ENCODE measurements around the gene KCNH5. TPM values are rescaled to one million over a fixed set of nuclear protein-coding genes. Genes with fewer than 3 reads are reported as not detected.
"Not testable (repeated sequence)": the region's sequence is repeated elsewhere in the genome, so short reads cannot be mapped to it uniquely, and the experiment has no call there.

The KCNH5 gene
- polyA plus RNA-seq, 2 of the 4 experiments (the other 2 are of a cell fraction), result 0.01 TPM; not detected in 1

DNA sequence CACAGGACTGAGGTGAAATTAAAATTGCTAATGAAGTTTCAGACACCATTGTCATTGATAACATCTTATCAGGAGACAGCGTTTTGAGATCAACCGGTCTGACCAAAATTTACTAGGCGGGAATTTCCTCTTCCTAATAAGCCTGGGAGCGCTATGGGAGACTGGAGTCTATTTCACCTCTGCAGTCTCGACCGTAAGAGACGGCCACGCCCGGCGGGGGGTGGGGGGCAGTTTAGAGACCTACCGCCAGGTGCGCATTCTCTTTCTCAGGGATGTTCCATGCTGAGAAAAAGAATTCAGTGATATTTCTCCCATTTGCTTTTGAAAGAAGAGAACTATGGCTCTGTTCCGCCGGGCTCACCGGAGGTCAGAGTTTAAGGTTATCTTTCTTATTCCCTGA lies 263.9 kb downstream of the KCNH5 start:
- FAIRE-seq; H3K4me1 ChIP-seq; H3K27ac ChIP-seq; ATAC-seq; POLR2A ChIA-PET; H3K4me3 ChIP-seq; DNase-seq (ENCODE audit: low read depth in 1 of 2, low spot score in 1 of 2); H3K4me2 ChIP-seq; CTCF ChIA-PET; H3K9me3 ChIP-seq: not testable (repeated sequence)
- WGBS (ENCODE audit: missing lambda C conversion rate), result 79% methylated on average over 15 of the region's 15 CpGs

DNA sequence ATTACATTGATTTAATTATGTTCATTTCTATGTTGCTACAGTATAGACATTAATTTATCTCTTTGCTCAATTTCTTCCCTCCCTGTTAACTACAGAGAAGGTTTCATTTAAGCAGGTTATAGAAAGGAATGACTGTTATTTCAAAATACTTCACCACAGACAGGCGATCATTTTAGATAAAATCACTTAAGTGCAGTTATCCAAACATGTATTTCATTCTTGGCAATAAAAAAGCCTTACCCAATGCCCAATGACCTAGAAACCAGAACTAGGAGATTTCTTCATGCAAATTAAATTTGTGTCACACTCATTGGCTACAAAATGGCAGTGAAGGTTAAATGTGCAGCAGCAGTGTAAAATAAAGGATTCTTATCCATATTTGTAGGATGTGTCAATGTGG lies 266.4 kb downstream of the KCNH5 start:
- Histone ChIP-seq H3K4me2 (no peak overlapping the region), H3K4me3 (no peak overlapping the region), H3K27ac (no peak overlapping the region), H3K4me1 (no peaks in the 10 kb centered on the region), H3K9me3 (no peaks in the 10 kb centered on the region)
- ChIA-PET CTCF (no interaction called here), POLR2A (no interaction called here)
- TF ChIP-seq PHF8 (IDR thresholded peaks at IDR 0.05; ENCODE audit: borderline replicate concordance, low read depth), result no peak
- no peak for TF ChIP-seq KDM1A (IDR thresholded peaks at IDR 0.05; ENCODE audit: low read depth)
- TF ChIP-seq, protein P1, sequence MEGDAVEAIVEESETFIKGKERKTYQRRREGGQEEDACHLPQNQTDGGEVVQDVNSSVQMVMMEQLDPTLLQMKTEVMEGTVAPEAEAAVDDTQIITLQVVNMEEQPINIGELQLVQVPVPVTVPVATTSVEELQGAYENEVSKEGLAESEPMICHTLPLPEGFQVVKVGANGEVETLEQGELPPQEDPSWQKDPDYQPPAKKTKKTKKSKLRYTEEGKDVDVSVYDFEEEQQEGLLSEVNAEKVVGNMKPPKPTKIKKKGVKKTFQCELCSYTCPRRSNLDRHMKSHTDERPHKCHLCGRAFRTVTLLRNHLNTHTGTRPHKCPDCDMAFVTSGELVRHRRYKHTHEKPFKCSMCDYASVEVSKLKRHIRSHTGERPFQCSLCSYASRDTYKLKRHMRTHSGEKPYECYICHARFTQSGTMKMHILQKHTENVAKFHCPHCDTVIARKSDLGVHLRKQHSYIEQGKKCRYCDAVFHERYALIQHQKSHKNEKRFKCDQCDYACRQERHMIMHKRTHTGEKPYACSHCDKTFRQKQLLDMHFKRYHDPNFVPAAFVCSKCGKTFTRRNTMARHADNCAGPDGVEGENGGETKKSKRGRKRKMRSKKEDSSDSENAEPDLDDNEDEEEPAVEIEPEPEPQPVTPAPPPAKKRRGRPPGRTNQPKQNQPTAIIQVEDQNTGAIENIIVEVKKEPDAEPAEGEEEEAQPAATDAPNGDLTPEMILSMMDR (IDR thresholded peaks at IDR 0.05), result no peak
- TF ChIP-seq, protein P2, sequence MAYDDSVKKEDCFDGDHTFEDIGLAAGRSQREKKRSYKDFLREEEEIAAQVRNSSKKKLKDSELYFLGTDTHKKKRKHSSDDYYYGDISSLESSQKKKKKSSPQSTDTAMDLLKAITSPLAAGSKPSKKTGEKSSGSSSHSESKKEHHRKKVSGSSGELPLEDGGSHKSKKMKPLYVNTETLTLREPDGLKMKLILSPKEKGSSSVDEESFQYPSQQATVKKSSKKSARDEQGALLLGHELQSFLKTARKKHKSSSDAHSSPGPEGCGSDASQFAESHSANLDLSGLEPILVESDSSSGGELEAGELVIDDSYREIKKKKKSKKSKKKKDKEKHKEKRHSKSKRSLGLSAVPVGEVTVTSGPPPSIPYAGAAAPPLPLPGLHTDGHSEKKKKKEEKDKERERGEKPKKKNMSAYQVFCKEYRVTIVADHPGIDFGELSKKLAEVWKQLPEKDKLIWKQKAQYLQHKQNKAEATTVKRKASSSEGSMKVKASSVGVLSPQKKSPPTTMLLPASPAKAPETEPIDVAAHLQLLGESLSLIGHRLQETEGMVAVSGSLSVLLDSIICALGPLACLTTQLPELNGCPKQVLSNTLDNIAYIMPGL (CRISPR knock-in tag; IDR thresholded peaks at IDR 0.05; ENCODE audit: borderline replicate concordance), result no peak
- TF ChIP-seq JUNB (IDR thresholded peaks at IDR 0.05), result no peak
- no peak for TF ChIP-seq KDM5A (IDR thresholded peaks at IDR 0.05)
- no peak for TF ChIP-seq HDAC2 (IDR thresholded peaks at IDR 0.05)
- TF ChIP-seq CHD4 (IDR thresholded peaks at IDR 0.05; ENCODE audit: borderline replicate concordance), result no peak
- no peak for TF ChIP-seq ZSCAN20 (CRISPR knock-in tag; IDR thresholded peaks at IDR 0.05)
- TF ChIP-seq, protein P3, sequence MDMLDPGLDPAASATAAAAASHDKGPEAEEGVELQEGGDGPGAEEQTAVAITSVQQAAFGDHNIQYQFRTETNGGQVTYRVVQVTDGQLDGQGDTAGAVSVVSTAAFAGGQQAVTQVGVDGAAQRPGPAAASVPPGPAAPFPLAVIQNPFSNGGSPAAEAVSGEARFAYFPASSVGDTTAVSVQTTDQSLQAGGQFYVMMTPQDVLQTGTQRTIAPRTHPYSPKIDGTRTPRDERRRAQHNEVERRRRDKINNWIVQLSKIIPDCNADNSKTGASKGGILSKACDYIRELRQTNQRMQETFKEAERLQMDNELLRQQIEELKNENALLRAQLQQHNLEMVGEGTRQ (IDR thresholded peaks at IDR 0.05), result no peak
- TF ChIP-seq, protein P4, sequence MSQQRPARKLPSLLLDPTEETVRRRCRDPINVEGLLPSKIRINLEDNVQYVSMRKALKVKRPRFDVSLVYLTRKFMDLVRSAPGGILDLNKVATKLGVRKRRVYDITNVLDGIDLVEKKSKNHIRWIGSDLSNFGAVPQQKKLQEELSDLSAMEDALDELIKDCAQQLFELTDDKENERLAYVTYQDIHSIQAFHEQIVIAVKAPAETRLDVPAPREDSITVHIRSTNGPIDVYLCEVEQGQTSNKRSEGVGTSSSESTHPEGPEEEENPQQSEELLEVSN (IDR thresholded peaks at IDR 0.05; ENCODE audit: borderline replicate concordance, low read depth), result no peak
- TF ChIP-seq EHMT2 (IDR thresholded peaks at IDR 0.05; ENCODE audit: low read depth), result no peak
- TF ChIP-seq, protein P5, sequence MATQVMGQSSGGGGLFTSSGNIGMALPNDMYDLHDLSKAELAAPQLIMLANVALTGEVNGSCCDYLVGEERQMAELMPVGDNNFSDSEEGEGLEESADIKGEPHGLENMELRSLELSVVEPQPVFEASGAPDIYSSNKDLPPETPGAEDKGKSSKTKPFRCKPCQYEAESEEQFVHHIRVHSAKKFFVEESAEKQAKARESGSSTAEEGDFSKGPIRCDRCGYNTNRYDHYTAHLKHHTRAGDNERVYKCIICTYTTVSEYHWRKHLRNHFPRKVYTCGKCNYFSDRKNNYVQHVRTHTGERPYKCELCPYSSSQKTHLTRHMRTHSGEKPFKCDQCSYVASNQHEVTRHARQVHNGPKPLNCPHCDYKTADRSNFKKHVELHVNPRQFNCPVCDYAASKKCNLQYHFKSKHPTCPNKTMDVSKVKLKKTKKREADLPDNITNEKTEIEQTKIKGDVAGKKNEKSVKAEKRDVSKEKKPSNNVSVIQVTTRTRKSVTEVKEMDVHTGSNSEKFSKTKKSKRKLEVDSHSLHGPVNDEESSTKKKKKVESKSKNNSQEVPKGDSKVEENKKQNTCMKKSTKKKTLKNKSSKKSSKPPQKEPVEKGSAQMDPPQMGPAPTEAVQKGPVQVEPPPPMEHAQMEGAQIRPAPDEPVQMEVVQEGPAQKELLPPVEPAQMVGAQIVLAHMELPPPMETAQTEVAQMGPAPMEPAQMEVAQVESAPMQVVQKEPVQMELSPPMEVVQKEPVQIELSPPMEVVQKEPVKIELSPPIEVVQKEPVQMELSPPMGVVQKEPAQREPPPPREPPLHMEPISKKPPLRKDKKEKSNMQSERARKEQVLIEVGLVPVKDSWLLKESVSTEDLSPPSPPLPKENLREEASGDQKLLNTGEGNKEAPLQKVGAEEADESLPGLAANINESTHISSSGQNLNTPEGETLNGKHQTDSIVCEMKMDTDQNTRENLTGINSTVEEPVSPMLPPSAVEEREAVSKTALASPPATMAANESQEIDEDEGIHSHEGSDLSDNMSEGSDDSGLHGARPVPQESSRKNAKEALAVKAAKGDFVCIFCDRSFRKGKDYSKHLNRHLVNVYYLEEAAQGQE (IDR thresholded peaks at IDR 0.05), result no peak
- TF ChIP-seq CBX2 (IDR thresholded peaks at IDR 0.05; ENCODE audit: borderline replicate concordance, low read depth), result no peak
- no peak for TF ChIP-seq MAFK (IDR thresholded peaks at IDR 0.05; ENCODE audit: partially characterized antibody)
- no peak for TF ChIP-seq EHF (CRISPR knock-in tag; IDR thresholded peaks at IDR 0.05)
- TF ChIP-seq RARB (CRISPR knock-in tag; IDR thresholded peaks at IDR 0.05), result no peak
- TF ChIP-seq, protein P6, sequence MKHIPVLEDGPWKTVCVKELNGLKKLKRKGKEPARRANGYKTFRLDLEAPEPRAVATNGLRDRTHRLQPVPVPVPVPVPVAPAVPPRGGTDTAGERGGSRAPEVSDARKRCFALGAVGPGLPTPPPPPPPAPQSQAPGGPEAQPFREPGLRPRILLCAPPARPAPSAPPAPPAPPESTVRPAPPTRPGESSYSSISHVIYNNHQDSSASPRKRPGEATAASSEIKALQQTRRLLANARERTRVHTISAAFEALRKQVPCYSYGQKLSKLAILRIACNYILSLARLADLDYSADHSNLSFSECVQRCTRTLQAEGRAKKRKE (CRISPR knock-in tag; IDR thresholded peaks at IDR 0.05; ENCODE audit: low read depth), result no peak
- FAIRE-seq (no peak), DNase-seq (ENCODE audit: low read depth in 1 of 2, low spot score in 1 of 2) (no peak), ATAC-seq (no peak)
- WGBS (ENCODE audit: missing lambda C conversion rate), result 61% methylated on average over 1 of the region's 1 CpG

Measured in A549 (cell line).